Kidney epithelial cell (primary cell): Measurements from ENCODE around the gene NEK8. TPM values are rescaled to one million over a fixed set of nuclear protein-coding genes. Genes with fewer than 3 reads are reported as not detected.

Source experiments
- DNase-seq: peaks from one replicate; pipeline ENCODE4 v3.0.0-alpha.2; 2010; ENCODE audit warnings: low read depth
- H3K27me3 ChIP-seq: 2 replicates; pipeline ENCODE4 v1.6.0; 2011; ENCODE audit warnings: low read length; ENCODE audit not compliant: control insufficient read depth, insufficient read depth
- H3K36me3 ChIP-seq: 2 replicates; pipeline ENCODE4 v1.5.1; 2011; ENCODE audit warnings: low read length; ENCODE audit not compliant: control insufficient read depth, insufficient read depth
- H3K4me3 ChIP-seq: 2 replicates; pipeline ENCODE4 v1.5.1; 2011; ENCODE audit warnings: low read depth, mild to moderate bottlenecking, control low read depth, low read length
- CTCF ChIP-seq: IDR thresholded peaks from 2 replicates; pipeline ENCODE4 v1.5.1; 2011; ENCODE audit warnings: mild to moderate bottlenecking, moderate library complexity, low read length, control low read depth, inconsistent platforms; ENCODE audit not compliant: insufficient read depth, poor library complexity, severe bottlenecking
- total RNA-seq: library from RNA; depleted of rRNA; stranded (reverse); fragments of >200 nt; gene quantifications from 2 replicates; pipeline ENCODE4 v1.2.3, GENCODE V29; 2015

The NEK8 gene
- total RNA-seq, 1 donor from 2014 or later = 4.3 TPM

- Histone ChIP-seq H3K27me3 (no peaks in the 10 kb centered on the region), H3K36me3 (peaks cover 1% of the 10 kb centered on the region), H3K4me3 (no peak overlapping the region)
- no peak for TF ChIP-seq CTCF
- DNase-seq = no peak
These were observed 39.6 kb upstream of the NEK8 start for GRCh38 chr17:28689011-28689410.

- Histone ChIP-seq H3K27me3 (no peaks in the 10 kb centered on the region), H3K4me3 (no peak overlapping the region), H3K36me3 (peaks cover 4% of the 10 kb centered on the region)
- no peak for DNase-seq
- TF ChIP-seq CTCF = no peak
These were observed 34.7 kb upstream of the NEK8 start for GRCh38 chr17:28693869-28694268.

- no peaks in the 10 kb centered on the region for H3K27me3 ChIP-seq
- H3K36me3 ChIP-seq = peaks cover 6% of the 10 kb centered on the region
- no peak for DNase-seq
- no peak overlapping the region for H3K4me3 ChIP-seq
- no peak for TF ChIP-seq CTCF
These were observed 30.2 kb upstream of the NEK8 start for GRCh38 chr17:28698253-28698941.

- no peak for TF ChIP-seq CTCF
- DNase-seq = no peak
- Histone ChIP-seq H3K4me3 (no peak overlapping the region), H3K27me3 (no peaks in the 10 kb centered on the region), H3K36me3 (peaks cover 6% of the 10 kb centered on the region)
These were observed 28.3 kb upstream of the NEK8 start for GRCh38 chr17:28700278-28700677.

- DNase-seq = no peak
- Histone ChIP-seq H3K4me3 (no peak overlapping the region), H3K36me3 (peaks cover 6% of the 10 kb centered on the region), H3K27me3 (no peaks in the 10 kb centered on the region)
- TF ChIP-seq CTCF = no peak
These were observed 27.6 kb upstream of the NEK8 start for GRCh38 chr17:28700830-28701492.
